ENCODE results near the gene UTF1.

The UTF1 gene

DNA sequence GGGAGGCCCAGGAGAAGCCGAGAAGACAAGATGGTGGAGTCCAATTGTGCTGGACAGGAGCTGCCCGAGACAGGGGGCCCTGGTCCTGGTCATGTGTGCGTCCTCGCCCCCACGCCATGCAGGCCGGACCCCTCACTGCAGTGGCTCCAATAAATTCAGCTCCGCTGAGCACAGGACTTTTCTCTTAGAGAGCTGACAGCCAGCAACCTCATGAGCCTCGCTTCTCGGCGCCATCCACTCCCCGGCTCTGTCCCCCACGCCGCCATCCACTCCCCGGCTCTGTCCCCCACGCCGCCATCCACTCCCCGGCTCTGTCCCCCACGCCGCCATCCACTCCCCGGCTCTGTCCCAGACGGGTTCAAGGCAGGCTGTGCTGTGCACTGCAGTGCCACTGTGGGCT is 2.8 kb upstream of the UTF1 start:
- CTCF ChIA-PET = no interaction called here
- POLR2A ChIA-PET = no interaction called here
- H3K9me3 ChIP-seq (ENCODE audit: control insufficient read depth, insufficient read depth, low read depth, low read length) = no peaks in the 10 kb centered on the region
- H3K36me3 ChIP-seq (ENCODE audit: control insufficient read depth in 2 of 2, insufficient read depth in 1 of 2, low read length in 2 of 2) = no peaks in the 10 kb centered on the region
- no peak for TF ChIP-seq ZNF555 (tag by site-specific recombination; conservative IDR thresholded peaks at IDR 0.05)
- no peak for TF ChIP-seq ZNF140 (tag by site-specific recombination; IDR thresholded peaks at IDR 0.05)
- TF ChIP-seq ZNF311 (tag by site-specific recombination; IDR thresholded peaks at IDR 0.05; ENCODE audit: borderline replicate concordance) = no peak
- no peak for TF ChIP-seq KLF9 (tag by site-specific recombination; IDR thresholded peaks at IDR 0.05; ENCODE audit: low read depth)
- TF ChIP-seq, protein P1, sequence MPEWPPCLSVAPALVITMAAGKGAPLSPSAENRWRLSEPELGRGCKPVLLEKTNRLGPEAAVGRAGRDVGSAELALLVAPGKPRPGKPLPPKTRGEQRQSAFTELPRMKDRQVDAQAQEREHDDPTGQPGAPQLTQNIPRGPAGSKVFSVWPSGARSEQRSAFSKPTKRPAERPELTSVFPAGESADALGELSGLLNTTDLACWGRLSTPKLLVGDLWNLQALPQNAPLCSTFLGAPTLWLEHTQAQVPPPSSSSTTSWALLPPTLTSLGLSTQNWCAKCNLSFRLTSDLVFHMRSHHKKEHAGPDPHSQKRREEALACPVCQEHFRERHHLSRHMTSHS (tag by site-specific recombination; IDR thresholded peaks at IDR 0.05) = no peak
- no peak for TF ChIP-seq IKZF3 (tag by site-specific recombination; IDR thresholded peaks at IDR 0.05)
- TF ChIP-seq, protein P2, sequence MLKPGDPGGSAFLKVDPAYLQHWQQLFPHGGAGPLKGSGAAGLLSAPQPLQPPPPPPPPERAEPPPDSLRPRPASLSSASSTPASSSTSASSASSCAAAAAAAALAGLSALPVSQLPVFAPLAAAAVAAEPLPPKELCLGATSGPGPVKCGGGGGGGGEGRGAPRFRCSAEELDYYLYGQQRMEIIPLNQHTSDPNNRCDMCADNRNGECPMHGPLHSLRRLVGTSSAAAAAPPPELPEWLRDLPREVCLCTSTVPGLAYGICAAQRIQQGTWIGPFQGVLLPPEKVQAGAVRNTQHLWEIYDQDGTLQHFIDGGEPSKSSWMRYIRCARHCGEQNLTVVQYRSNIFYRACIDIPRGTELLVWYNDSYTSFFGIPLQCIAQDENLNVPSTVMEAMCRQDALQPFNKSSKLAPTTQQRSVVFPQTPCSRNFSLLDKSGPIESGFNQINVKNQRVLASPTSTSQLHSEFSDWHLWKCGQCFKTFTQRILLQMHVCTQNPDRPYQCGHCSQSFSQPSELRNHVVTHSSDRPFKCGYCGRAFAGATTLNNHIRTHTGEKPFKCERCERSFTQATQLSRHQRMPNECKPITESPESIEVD (tag by site-specific recombination; IDR thresholded peaks at IDR 0.05) = no peak
- no peak for TF ChIP-seq ZNF768 (tag by site-specific recombination; IDR thresholded peaks at IDR 0.05)
- TF ChIP-seq ZNF600 (tag by site-specific recombination; IDR thresholded peaks at IDR 0.05) = no peak
- TF ChIP-seq, protein P3, sequence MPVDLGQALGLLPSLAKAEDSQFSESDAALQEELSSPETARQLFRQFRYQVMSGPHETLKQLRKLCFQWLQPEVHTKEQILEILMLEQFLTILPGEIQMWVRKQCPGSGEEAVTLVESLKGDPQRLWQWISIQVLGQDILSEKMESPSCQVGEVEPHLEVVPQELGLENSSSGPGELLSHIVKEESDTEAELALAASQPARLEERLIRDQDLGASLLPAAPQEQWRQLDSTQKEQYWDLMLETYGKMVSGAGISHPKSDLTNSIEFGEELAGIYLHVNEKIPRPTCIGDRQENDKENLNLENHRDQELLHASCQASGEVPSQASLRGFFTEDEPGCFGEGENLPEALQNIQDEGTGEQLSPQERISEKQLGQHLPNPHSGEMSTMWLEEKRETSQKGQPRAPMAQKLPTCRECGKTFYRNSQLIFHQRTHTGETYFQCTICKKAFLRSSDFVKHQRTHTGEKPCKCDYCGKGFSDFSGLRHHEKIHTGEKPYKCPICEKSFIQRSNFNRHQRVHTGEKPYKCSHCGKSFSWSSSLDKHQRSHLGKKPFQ (tag by site-specific recombination; IDR thresholded peaks at IDR 0.05) = no peak
- TF ChIP-seq ZNF37A (tag by site-specific recombination; IDR thresholded peaks at IDR 0.05) = no peak
- TF ChIP-seq ZNF146 (tag by site-specific recombination; IDR thresholded peaks at IDR 0.05) = no peak
- no peak for TF ChIP-seq ZNF138 (tag by site-specific recombination; IDR thresholded peaks at IDR 0.05; ENCODE audit: borderline replicate concordance)
- no peaks in the 10 kb centered on the region for H3K4me1 ChIP-seq (ENCODE audit: control insufficient read depth, insufficient read depth, low read length)
- no peak overlapping the region for H3K27ac ChIP-seq (ENCODE audit: extremely low read depth, low read depth, low read length)
- H3K4me3 ChIP-seq (ENCODE audit: low read depth, low read length) = no peak overlapping the region

DNA sequence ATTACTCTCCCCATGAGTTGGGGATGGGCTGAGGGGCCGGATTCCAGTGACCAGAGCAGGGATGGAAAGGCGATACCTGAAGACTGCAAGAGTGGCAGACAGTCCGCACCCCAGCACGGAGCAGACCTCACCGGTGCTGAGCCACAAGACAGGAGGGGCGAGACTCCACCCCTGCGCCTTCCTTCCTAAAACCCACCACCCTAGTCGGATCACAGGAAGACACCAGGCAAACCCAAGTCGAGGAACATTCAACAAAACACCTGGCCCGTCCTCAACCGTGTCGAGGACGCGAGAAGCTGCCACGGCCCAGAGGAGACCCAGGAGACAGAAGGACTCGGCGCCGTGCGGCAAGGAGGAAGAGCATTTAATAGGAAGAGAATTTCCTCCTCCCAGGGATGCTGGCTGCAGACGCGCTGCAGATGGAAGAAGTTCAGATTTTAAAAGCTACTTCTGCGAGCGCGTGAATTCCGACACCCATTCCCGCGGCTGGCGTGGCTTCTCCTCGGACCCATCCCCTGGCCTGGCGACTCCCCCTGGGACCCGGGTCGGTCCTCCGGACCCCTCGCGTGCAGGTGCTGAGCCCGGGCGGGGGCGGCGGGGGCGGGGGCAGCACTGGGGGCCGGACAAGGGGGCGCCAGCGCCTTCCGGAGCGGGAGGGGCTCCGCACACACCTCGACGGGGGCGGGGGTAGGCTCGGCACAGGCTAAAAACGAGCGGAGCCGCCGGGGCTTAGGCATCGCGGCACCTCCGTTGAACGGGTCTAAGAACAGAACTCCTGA is 563 bp upstream of the UTF1 start:
- Histone ChIP-seq H3K4me3 (ENCODE audit: low read depth, low read length) (no peak overlapping the region), H3K36me3 (ENCODE audit: control insufficient read depth in 2 of 2, insufficient read depth in 1 of 2, low read length in 2 of 2) (no peaks in the 10 kb centered on the region), H3K9me3 (ENCODE audit: control insufficient read depth, insufficient read depth, low read depth, low read length) (no peaks in the 10 kb centered on the region), H3K4me1 (ENCODE audit: control insufficient read depth, insufficient read depth, low read length) (no peaks in the 10 kb centered on the region), H3K27ac (ENCODE audit: extremely low read depth, low read depth, low read length) (no peak overlapping the region)
- ChIA-PET CTCF (no interaction called here), POLR2A (no interaction called here)
- TF ChIP-seq, protein P4, sequence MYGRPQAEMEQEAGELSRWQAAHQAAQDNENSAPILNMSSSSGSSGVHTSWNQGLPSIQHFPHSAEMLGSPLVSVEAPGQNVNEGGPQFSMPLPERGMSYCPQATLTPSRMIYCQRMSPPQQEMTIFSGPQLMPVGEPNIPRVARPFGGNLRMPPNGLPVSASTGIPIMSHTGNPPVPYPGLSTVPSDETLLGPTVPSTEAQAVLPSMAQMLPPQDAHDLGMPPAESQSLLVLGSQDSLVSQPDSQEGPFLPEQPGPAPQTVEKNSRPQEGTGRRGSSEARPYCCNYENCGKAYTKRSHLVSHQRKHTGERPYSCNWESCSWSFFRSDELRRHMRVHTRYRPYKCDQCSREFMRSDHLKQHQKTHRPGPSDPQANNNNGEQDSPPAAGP (tag by site-specific recombination; IDR thresholded peaks at IDR 0.05) = no peak
- TF ChIP-seq SP2 (tag by site-specific recombination; IDR thresholded peaks at IDR 0.05) (peak; percentile 22; the same call in 1 of the 2 replicates), ZNF341 (tag by site-specific recombination; IDR thresholded peaks at IDR 0.05; ENCODE audit: low read depth) (no peak)
- TF ChIP-seq, protein P5, sequence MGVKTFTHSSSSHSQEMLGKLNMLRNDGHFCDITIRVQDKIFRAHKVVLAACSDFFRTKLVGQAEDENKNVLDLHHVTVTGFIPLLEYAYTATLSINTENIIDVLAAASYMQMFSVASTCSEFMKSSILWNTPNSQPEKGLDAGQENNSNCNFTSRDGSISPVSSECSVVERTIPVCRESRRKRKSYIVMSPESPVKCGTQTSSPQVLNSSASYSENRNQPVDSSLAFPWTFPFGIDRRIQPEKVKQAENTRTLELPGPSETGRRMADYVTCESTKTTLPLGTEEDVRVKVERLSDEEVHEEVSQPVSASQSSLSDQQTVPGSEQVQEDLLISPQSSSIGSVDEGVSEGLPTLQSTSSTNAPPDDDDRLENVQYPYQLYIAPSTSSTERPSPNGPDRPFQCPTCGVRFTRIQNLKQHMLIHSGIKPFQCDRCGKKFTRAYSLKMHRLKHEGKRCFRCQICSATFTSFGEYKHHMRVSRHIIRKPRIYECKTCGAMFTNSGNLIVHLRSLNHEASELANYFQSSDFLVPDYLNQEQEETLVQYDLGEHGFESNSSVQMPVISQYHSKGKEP (tag by site-specific recombination; IDR thresholded peaks at IDR 0.05) = no peak
